ENCODE data around the gene OR1K1.

The OR1K1 gene

DNA sequence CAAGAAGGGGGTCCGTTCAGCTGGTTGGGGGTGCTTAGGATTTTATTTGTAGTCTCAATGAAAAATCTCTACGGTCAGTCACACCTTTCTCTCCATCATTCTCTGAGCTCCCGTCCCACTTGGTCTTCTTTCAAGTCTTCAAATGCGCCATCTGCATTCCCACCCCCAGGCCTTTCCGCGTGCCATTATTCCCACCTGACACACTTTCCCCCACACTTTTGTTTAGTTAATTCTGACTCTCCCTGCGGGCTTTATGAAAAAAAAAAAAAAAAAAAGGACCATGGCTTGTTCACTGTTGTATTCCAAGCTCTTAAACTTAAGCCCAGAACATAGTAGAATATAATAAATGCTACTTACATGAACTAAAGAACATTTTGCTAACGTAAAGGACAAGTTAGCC is 22.9 kb upstream of the OR1K1 start:
- no peak overlapping the region for H3K27ac ChIP-seq (ENCODE audit: low read depth, low read length)
- no peaks in the 10 kb centered on the region for H3K9me3 ChIP-seq (ENCODE audit: control insufficient read depth, insufficient read depth, low read length)
- peaks cover 3% of the 10 kb centered on the region; the same call in 1 of the 2 replicates for H3K27me3 ChIP-seq (ENCODE audit: control insufficient read depth, low read length)
- H4K20me1 ChIP-seq (ENCODE audit: control insufficient read depth, insufficient read depth, low read depth, low read length) = no peaks in the 10 kb centered on the region
- no peaks in the 10 kb centered on the region for H3F3A ChIP-seq (ENCODE audit: control insufficient read depth, insufficient read depth)
- H3K4me1 ChIP-seq (ENCODE audit: control insufficient read depth, low read length) = no peaks in the 10 kb centered on the region
- H3K79me2 ChIP-seq (ENCODE audit: control insufficient read depth, low read length) = no peaks in the 10 kb centered on the region
- no peak overlapping the region for H3K4me3 ChIP-seq (ENCODE audit: low read length)
- H3K36me3 ChIP-seq (ENCODE audit: control insufficient read depth, low read length) = no peaks in the 10 kb centered on the region
- TF ChIP-seq, protein P1, sequence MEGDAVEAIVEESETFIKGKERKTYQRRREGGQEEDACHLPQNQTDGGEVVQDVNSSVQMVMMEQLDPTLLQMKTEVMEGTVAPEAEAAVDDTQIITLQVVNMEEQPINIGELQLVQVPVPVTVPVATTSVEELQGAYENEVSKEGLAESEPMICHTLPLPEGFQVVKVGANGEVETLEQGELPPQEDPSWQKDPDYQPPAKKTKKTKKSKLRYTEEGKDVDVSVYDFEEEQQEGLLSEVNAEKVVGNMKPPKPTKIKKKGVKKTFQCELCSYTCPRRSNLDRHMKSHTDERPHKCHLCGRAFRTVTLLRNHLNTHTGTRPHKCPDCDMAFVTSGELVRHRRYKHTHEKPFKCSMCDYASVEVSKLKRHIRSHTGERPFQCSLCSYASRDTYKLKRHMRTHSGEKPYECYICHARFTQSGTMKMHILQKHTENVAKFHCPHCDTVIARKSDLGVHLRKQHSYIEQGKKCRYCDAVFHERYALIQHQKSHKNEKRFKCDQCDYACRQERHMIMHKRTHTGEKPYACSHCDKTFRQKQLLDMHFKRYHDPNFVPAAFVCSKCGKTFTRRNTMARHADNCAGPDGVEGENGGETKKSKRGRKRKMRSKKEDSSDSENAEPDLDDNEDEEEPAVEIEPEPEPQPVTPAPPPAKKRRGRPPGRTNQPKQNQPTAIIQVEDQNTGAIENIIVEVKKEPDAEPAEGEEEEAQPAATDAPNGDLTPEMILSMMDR (IDR thresholded peaks at IDR 0.05; ENCODE audit: low read depth, low read length, poor library complexity, severe bottlenecking) = no peak
- no peak for TF ChIP-seq EZH2phosphoT487 (IDR thresholded peaks at IDR 0.05; ENCODE audit: borderline replicate concordance, low read length)
- H3K4me2 ChIP-seq (ENCODE audit: low read length) = no peak overlapping the region
- no peaks in the 10 kb centered on the region for H3K9me2 ChIP-seq (replicated peaks; ENCODE audit: control insufficient read depth, low read length)

DNA sequence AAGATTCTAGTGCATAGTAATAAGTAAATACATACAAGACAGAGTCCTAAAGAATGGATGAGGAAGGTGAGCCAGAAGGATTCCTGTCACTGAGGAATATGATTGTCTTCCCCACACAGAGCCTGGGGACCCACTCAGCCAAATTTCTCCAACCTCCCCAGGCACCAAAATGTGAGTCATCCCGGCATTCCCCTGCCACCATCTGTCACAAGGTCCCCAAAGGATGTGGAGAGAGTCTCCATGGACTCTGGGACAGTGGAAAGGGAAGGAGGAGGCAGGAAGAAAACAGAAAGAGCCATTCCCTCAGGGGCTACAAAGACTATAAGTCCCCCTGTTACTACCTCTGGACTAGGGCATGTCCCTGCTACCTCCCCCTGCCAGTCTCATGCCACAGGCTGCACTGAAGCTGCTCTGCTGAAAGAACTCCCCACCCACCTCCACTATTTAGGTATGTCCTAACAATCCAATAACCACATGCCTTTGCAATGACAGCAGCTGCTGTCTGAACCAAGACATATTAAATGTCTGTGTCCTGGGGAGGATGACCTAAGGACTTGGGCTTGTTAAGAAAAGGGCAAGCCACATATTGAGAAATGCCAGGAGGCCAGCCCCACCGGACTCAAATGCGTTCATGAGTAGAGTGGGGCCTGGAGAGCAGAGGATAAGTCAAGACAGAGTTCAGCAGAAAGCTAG is 21.8 kb upstream of the OR1K1 start:
- TF ChIP-seq, protein P1 (IDR thresholded peaks at IDR 0.05; ENCODE audit: low read depth, low read length, poor library complexity, severe bottlenecking) = no peak
- TF ChIP-seq EZH2phosphoT487 (IDR thresholded peaks at IDR 0.05; ENCODE audit: borderline replicate concordance, low read length) = no peak
- Histone ChIP-seq H3K27ac (ENCODE audit: low read depth, low read length) (no peak overlapping the region), H3F3A (ENCODE audit: control insufficient read depth, insufficient read depth) (no peaks in the 10 kb centered on the region), H4K20me1 (ENCODE audit: control insufficient read depth, insufficient read depth, low read depth, low read length) (no peaks in the 10 kb centered on the region), H3K79me2 (ENCODE audit: control insufficient read depth, low read length) (no peaks in the 10 kb centered on the region), H3K4me3 (ENCODE audit: low read length) (no peak overlapping the region), H3K36me3 (ENCODE audit: control insufficient read depth, low read length) (no peaks in the 10 kb centered on the region), H3K4me2 (ENCODE audit: low read length) (no peak overlapping the region), H3K27me3 (ENCODE audit: control insufficient read depth, low read length) (peaks cover 3% of the 10 kb centered on the region; the same call in 1 of the 2 replicates), H3K9me3 (ENCODE audit: control insufficient read depth, insufficient read depth, low read length) (no peaks in the 10 kb centered on the region), H3K9me2 (replicated peaks; ENCODE audit: control insufficient read depth, low read length) (no peaks in the 10 kb centered on the region), H3K4me1 (ENCODE audit: control insufficient read depth, low read length) (no peaks in the 10 kb centered on the region)

DNA sequence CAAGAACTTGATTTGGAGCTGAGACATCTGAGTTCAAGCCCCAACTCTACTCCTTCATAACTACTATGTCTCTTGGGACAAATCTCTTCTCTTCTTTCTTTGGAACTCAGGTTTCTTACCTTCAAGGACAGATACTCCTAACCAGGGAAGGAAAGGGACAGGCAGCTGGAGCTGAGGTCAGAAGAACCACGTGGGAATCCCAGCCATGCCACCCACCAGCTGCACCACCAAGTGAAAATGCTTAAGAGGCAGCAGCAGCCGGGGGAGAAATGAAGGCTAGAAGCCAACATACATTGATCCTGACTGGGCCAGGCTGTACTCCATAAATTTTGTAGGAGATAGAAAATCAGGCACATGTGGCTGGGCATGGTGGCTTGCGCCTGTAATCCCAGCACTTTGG is 20.7 kb upstream of the OR1K1 start:
- H3K4me3 ChIP-seq (ENCODE audit: low read length) = no peak overlapping the region
- no peaks in the 10 kb centered on the region for H3K79me2 ChIP-seq (ENCODE audit: control insufficient read depth, low read length)
- H3K36me3 ChIP-seq (ENCODE audit: control insufficient read depth, low read length) = no peaks in the 10 kb centered on the region
- H3K4me2 ChIP-seq (ENCODE audit: low read length) = no peak overlapping the region
- no peaks in the 10 kb centered on the region for H3K9me2 ChIP-seq (replicated peaks; ENCODE audit: control insufficient read depth, low read length)
- no peak for TF ChIP-seq EZH2phosphoT487 (IDR thresholded peaks at IDR 0.05; ENCODE audit: borderline replicate concordance, low read length)
- TF ChIP-seq, protein P1 (IDR thresholded peaks at IDR 0.05; ENCODE audit: low read depth, low read length, poor library complexity, severe bottlenecking) = no peak
- no peaks in the 10 kb centered on the region for H3F3A ChIP-seq (ENCODE audit: control insufficient read depth, insufficient read depth)
- H3K9me3 ChIP-seq (ENCODE audit: control insufficient read depth, insufficient read depth, low read length) = no peaks in the 10 kb centered on the region
- peaks cover 3% of the 10 kb centered on the region; the same call in 1 of the 2 replicates for H3K27me3 ChIP-seq (ENCODE audit: control insufficient read depth, low read length)
- H4K20me1 ChIP-seq (ENCODE audit: control insufficient read depth, insufficient read depth, low read depth, low read length) = no peaks in the 10 kb centered on the region
- no peak overlapping the region for H3K27ac ChIP-seq (ENCODE audit: low read depth, low read length)
- H3K4me1 ChIP-seq (ENCODE audit: control insufficient read depth, low read length) = no peaks in the 10 kb centered on the region
